Measurements from ENCODE around the gene CDRT15.

The CDRT15 gene

DNA sequence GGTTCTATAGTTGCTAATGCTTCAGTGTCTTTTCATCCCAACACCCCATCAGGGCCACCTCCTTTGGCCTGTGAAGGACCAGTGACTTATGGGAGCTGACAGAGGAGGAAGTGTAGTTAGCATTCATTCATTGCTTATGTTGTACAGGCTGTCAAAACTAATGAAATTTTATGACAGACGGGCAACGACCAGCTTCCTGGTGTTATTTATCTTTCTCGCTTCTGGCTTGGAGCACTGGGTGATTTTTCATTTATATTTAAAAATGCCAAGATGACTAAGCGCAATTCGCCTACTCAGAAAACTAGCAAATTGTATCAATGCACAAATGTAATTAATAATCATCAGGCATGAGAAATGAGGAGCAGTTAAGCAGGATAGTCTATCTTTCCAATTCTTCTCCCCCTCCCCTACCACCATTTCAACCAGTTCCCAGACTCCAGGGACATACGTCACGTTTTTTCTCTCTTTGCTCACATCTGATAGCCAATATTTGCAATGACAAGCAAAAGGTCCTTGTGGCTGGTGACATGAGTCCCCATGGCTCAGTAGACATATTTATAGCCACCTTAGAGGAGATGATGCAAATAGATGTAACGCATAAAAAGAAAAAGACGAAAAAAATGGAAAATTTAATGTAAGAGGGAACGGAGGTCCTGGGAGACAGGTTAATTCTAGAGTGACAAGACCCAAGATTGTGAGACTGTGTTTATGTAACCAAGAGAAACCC, 11.2 kb downstream of the CDRT15 start:
- H3K4me3 ChIP-seq (ENCODE audit: control insufficient read depth, low read depth, low read length) = no peak overlapping the region
- TF ChIP-seq, protein P1, sequence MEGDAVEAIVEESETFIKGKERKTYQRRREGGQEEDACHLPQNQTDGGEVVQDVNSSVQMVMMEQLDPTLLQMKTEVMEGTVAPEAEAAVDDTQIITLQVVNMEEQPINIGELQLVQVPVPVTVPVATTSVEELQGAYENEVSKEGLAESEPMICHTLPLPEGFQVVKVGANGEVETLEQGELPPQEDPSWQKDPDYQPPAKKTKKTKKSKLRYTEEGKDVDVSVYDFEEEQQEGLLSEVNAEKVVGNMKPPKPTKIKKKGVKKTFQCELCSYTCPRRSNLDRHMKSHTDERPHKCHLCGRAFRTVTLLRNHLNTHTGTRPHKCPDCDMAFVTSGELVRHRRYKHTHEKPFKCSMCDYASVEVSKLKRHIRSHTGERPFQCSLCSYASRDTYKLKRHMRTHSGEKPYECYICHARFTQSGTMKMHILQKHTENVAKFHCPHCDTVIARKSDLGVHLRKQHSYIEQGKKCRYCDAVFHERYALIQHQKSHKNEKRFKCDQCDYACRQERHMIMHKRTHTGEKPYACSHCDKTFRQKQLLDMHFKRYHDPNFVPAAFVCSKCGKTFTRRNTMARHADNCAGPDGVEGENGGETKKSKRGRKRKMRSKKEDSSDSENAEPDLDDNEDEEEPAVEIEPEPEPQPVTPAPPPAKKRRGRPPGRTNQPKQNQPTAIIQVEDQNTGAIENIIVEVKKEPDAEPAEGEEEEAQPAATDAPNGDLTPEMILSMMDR (conservative IDR thresholded peaks at IDR 0.05; ENCODE audit: control insufficient read depth, insufficient read depth, low read depth, low read length) = no peak
- no peak for DNase-seq (ENCODE audit: low read depth)

DNA sequence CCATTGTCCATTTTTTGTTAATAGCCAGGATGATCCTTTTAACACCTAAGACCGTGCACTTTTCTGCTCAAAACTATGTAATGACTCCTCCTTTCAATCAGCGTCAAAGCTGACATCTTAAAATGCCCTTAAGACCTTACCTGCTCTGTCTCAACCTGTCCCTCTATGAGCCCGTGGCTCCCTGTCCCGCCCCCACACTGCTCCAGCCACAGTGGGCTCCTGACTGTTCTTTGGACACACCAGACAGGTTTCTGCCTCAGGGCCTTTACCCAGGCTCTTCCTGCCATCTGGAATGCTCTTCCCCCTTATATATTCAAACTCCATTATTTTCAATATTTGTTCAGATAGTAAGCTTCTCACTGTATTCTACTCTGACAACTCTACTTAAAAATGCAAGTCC, 14.1 kb downstream of the CDRT15 start:
- TF ChIP-seq, protein P1 (conservative IDR thresholded peaks at IDR 0.05; ENCODE audit: control insufficient read depth, insufficient read depth, low read depth, low read length) = no peak

DNA sequence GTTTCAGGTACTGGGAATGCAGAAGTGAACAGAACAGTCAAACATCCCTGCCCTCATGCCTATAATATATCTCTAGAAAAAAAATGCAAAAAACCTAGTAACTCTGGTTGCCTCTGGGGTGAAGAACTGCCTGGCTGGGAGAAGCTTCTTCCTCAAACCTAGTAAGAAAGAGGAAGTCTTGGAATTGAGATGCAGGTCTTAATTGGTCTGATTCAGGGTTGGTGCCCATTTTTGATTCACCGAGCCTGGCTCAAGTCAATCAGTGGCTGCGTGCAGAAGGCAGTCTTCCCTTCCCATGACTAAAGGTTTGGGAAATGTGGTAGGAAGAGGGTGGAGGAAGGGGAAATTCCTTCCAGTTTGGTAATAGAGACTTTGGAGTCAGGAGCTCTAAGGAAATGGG, 22.4 kb downstream of the CDRT15 start:
- no peak overlapping the region for H3K4me3 ChIP-seq (ENCODE audit: control insufficient read depth, low read depth, low read length)
- peak; percentile 17 for DNase-seq (ENCODE audit: low read depth)
- TF ChIP-seq, protein P1 (conservative IDR thresholded peaks at IDR 0.05; ENCODE audit: control insufficient read depth, insufficient read depth, low read depth, low read length) = no peak

More for the DNA sequence above, 14.1 kb downstream of the CDRT15 start:
- no peak overlapping the region for H3K4me3 ChIP-seq (ENCODE audit: control insufficient read depth, low read depth, low read length)
- no peak for DNase-seq (ENCODE audit: low read depth)

DNA sequence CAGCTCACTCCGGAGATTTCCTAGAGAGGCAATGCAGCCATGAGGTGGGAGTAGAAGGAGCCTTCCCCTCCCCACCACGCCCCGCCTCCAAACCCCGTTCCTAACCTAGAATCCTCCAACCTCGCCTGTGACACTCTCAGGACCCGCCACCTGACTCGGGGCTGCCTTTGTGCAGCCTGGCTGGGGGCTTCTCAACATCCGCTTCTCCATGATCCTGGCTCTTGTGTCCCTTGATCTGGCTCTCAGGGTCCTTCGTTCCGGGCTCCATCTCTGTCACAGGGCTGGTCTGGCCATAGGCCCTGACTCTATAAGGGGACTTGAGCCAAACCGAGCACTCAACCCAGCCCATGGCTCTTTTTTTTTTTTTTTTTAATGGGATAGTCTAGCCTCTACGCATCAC, 24.3 kb downstream of the CDRT15 start:
- DNase-seq (ENCODE audit: low read depth) = no peak
- TF ChIP-seq, protein P1 (conservative IDR thresholded peaks at IDR 0.05; ENCODE audit: control insufficient read depth, insufficient read depth, low read depth, low read length) = no peak

DNA sequence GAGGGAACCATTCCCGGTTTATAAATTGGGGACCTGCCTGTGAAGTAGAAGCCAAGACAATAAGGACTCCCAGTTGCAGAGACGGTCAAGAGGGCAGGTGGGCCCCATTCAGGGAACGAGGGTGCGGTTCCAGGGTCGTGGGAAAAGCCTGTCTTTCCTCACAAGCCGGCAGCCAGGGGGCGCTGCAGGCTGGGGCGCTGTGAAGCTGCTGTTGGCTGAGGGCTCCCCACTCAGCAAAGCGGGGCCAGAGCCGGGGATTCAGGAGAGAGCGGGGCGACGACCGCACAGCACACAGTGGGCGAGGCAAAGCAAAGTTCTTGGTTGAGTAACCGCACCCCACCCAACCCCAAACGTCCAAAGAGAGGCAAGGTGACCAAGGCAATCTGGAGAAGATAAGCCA, 24.9 kb downstream of the CDRT15 start:
- TF ChIP-seq, protein P1 (conservative IDR thresholded peaks at IDR 0.05; ENCODE audit: control insufficient read depth, insufficient read depth, low read depth, low read length) = peak; percentile 38
- DNase-seq (ENCODE audit: low read depth) = no peak
- H3K4me3 ChIP-seq (ENCODE audit: control insufficient read depth, low read depth, low read length) = no peak overlapping the region

More for the DNA sequence above, 24.3 kb downstream of the CDRT15 start:
- no peak overlapping the region for H3K4me3 ChIP-seq (ENCODE audit: control insufficient read depth, low read depth, low read length)

DNA sequence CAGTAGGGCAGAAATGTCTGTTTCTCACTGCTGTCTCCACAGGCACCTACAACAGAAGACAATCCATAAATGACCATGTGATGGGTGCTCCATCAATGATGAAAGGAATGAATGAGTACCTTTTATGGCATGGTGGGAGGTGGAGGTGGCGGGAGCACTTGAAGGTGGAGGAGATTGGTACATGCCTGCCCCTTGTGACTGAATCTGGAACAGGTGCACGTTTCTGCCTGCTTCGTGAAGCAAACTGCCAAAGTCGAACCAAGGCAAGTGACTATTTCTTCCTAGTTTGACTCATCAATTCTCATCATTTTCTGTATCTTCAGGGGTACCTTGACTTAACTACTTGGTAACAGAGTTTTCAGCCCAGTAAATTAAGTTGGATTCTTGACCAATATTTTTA, 25.4 kb downstream of the CDRT15 start:
- DNase-seq (ENCODE audit: low read depth) = no peak
- no peak overlapping the region for H3K4me3 ChIP-seq (ENCODE audit: control insufficient read depth, low read depth, low read length)
- TF ChIP-seq, protein P1 (conservative IDR thresholded peaks at IDR 0.05; ENCODE audit: control insufficient read depth, insufficient read depth, low read depth, low read length) = no peak

Data from fibroblast of mammary gland (primary cell).